Heart left ventricle (tissue), 16 donors: Measurements from ENCODE around the gene MESP2. TPM values are rescaled to one million over a fixed set of nuclear protein-coding genes. Genes with fewer than 3 reads are reported as not detected.

Experiments
- ATAC-seq, 4 donors: fragments of 200-7000 bp; cut with Tn5 transposase; one replicate each; pipeline ENCODE4 v1.9.1; 2020 to 2022; ENCODE audit warnings: moderate library complexity in 4 of 4, mild to moderate bottlenecking in 3 of 4, moderate number of reproducible peaks in 1 of 4
- DNase-seq, 5 donors: peaks; one replicate each; pipeline ENCODE4 v3.0.0-alpha.2; 2020
- H3K27ac ChIP-seq, 12 donors: fragments of 200-600 bp; sonication (generic) in 4 of 12; one replicate each; pipeline versions ENCODE4 v1.5.0 to v1.8.0; 2016 to 2022; ENCODE audit warnings: mild to moderate bottlenecking in 2 of 12
- H3K27me3 ChIP-seq, 9 donors: fragments of 200-600 bp; sonication (generic) in 2 of 9; one replicate each; pipeline versions ENCODE4 v1.5.1 to v1.8.0; 2016 to 2022; ENCODE audit warnings: mild to moderate bottlenecking in 3 of 9
- H3K36me3 ChIP-seq, 9 donors: fragments of 200-600 bp; sonication (generic) in 2 of 9; one replicate each; pipeline versions ENCODE4 v1.5.0 to v1.8.0; 2018 to 2022; ENCODE audit warnings: mild to moderate bottlenecking in 2 of 9
- H3K4me1 ChIP-seq, 12 donors: fragments of 200-600 bp; sonication (generic) in 4 of 12; one replicate each; pipeline versions ENCODE4 v1.5.0 to v1.8.0; 2016 to 2022; ENCODE audit warnings: mild to moderate bottlenecking in 3 of 12
- H3K4me3 ChIP-seq, 12 donors: fragments of 200-600 bp; sonication (generic) in 4 of 12; one replicate each; pipeline versions ENCODE4 v1.5.0 to v1.8.0; 2017 to 2022; ENCODE audit warnings: mild to moderate bottlenecking in 9 of 12, moderate library complexity in 4 of 12
- H3K9me3 ChIP-seq, 12 donors: fragments of 200-600 bp; sonication (generic) in 4 of 12; one replicate each; pipeline versions ENCODE4 v1.5.0 to v1.8.0; 2016 to 2022; ENCODE audit warnings: mild to moderate bottlenecking in 1 of 12
- CTCF ChIP-seq, 12 donors: fragments of 200-600 bp; sonication (generic) in 4 of 12; IDR thresholded peaks; one replicate each; pipeline versions ENCODE4 v1.5.0 to v1.8.0; 2018 to 2022; ENCODE audit warnings: antibody characterized with exemption in 12 of 12, mild to moderate bottlenecking in 5 of 12
- POLR2A ChIP-seq, 2 donors: fragments of 450-650 bp; IDR thresholded peaks; one replicate each; pipeline ENCODE4 v1.6.1; 2017; ENCODE audit warnings: antibody characterized with exemption in 2 of 2, mild to moderate bottlenecking in 2 of 2, moderate library complexity in 2 of 2
- WGBS, 4 donors: extraction: QIAGEN DNeasy Blood & Tissue Kit in 2 of 4; methylation state at CpG; one replicate each; pipeline versions ENCODE4 v1.1.5 to v1.1.7; 2013 to 2018; 5-methylcytosine and 5-hydroxymethylcytosine counted together
- intact Hi-C, 10 donors: fragments of 100-400 bp; cut with DNase I; formaldehyde crosslinking; loops; one replicate each; pipeline versions ENCODE4 v1.11.1 to v1.14.2; 2022
- polyA plus RNA-seq, 2 donors: library from polyadenylated mRNA; stranded (reverse); fragments of 200-250 nt; gene quantifications; one replicate each; pipeline ENCODE4 v1.2.3, GENCODE V29; 2013
- total RNA-seq, 9 donors: library from RNA; depleted of rRNA in 2 of 9; stranded (reverse); fragments of >200 nt in 2 of 9; fragmentation: NEBNext Ultra II Directional in 3 of 9; extraction: Animal tissue kit (Norgen Biotek cat#: 25700) in 3 of 9; gene quantifications; one replicate each; pipeline versions ENCODE4 v1.1.0 to v1.2.4, GENCODE V29; 2016 to 2023
- donor health status: ischemic (EF 13 %, LVEDD 7.1; RV severe dilation, severe dysfunction).
- donor health status: healthy with polysubstance abuse.
- donor health status: DM: no; HTN: yes; CAD: no.
- donor health status: DM: no; HTN: no; CAD: no.
- donor health status: ischemic (EF 25% LVEDD 6.9; RV normal size, moderate dysfunction).
- donor health status: ischemic (EF 25% LVEDD 5.7; RV mildly dilated, moderate dysfunction).
- donor health status: healthy.
- donor health status: DM: yes; HTN: yes; CAD: no.
- donor health status: ischemic (EF 35%, LVEDD 5.7; RV mildly dilated, moderate dysfunction).
- donor health status: nonischemic (EF 11% LVEDD 7.7; RV severe dilation, severe dysfunction).
- donor health status: DM: yes; HTN: yes; CAD: no.
- donor health status: PGD.
- donor health status: ischemic (EF 29% LVEDD 5.4; RV normal size, mild dysfunction).
- donor health status: nonischemic (EF 23%, LVEDD 6.1; RV moderate dilation, normal function).

Gene MESP2
- total and polyA plus RNA-seq, 11 donors, result 0.16 to 0.65 (median 0.58) TPM; not detected in 7

- 65 to 78% (median 71%) methylated on average over 5 to 8 of the region's 8 CpGs for WGBS, 4 donors
- DNase-seq (no peak), ATAC-seq (no peak)
- Histone ChIP-seq H3K4me3 (no peak overlapping the region), H3K36me3 (peaks cover 0 to 20% (median 0%) of the 10 kb centered on the region in 9 donors), H3K27me3 (peaks cover 0 to 12% (median 2%) of the 10 kb centered on the region in 9 donors), H3K27ac (no peak overlapping the region), H3K4me1 (peaks cover 0 to 35% (median 7%) of the 10 kb centered on the region in 12 donors), H3K9me3 (no peaks in the 10 kb centered on the region)
- intact Hi-C loops, result no loop called here
- no peak for TF ChIP-seq CTCF (IDR thresholded peaks at IDR 0.05)
- no peak for TF ChIP-seq POLR2A (IDR thresholded peaks at IDR 0.05)
Measured at GRCh38 chr15:89809093-89809786, 33.1 kb downstream of the MESP2 start.

GRCh38 chr15:89809787-89810148, 33.6 kb downstream of the MESP2 start:
- no peak overlapping the region for H3K4me3 ChIP-seq
- ATAC-seq (no peak), DNase-seq (no peak)
- peaks cover 3 to 17% (median 8%) of the 10 kb centered on the region in 9 donors for H3K27me3 ChIP-seq
- TF ChIP-seq POLR2A (IDR thresholded peaks at IDR 0.05) (no peak), CTCF (IDR thresholded peaks at IDR 0.05) (no peak)
- intact Hi-C loops, result no loop called here
- H3K4me1 ChIP-seq, result peaks cover 0 to 38% (median 11%) of the 10 kb centered on the region in 12 donors
- WGBS, 4 donors, result 97 to 100% (median 98%) methylated on average over 5 of the region's 5 CpGs
- no peak overlapping the region for H3K27ac ChIP-seq
- H3K36me3 ChIP-seq, result peaks cover 0 to 15% (median 0%) of the 10 kb centered on the region in 9 donors
- H3K9me3 ChIP-seq, result no peaks in the 10 kb centered on the region

GRCh38 chr15:89810837-89811236, 34.7 kb downstream of the MESP2 start:
- TF ChIP-seq POLR2A (IDR thresholded peaks at IDR 0.05) (no peak), CTCF (IDR thresholded peaks at IDR 0.05) (no peak)
- 92 to 97% (median 97%) methylated on average over 7 of the region's 7 CpGs for WGBS, 4 donors

GRCh38 chr15:89812011-89812846, 36.1 kb downstream of the MESP2 start:
- Histone ChIP-seq H3K4me3 (peak overlapping the region in 1 of 12 donors; percentile 69), H3K9me3 (peaks cover 0 to 6% (median 0%) of the 10 kb centered on the region in 12 donors), H3K27me3 (peaks cover 8 to 39% (median 22%) of the 10 kb centered on the region in 9 donors), H3K4me1 (peaks cover 0 to 44% (median 12%) of the 10 kb centered on the region in 12 donors), H3K36me3 (no peaks in the 10 kb centered on the region), H3K27ac (peak overlapping the region in 2 of 12 donors; percentile 18 to 54)
- WGBS, 4 donors, result 43 to 63% (median 60%) methylated on average over 5 to 8 of the region's 8 CpGs
- DNase-seq (peak in 4 of 5 donors; percentile 29 to 72 (median 58)), ATAC-seq (peak; percentile 72 to 82 (median 82))
- intact Hi-C loops, result no loop called here
- TF ChIP-seq POLR2A (IDR thresholded peaks at IDR 0.05), result no peak
- no peak for TF ChIP-seq CTCF (IDR thresholded peaks at IDR 0.05)

More at GRCh38 chr15:89810837-89811236, 34.7 kb downstream of the MESP2 start:
- H3K9me3 ChIP-seq, result peaks cover 0 to 6% (median 0%) of the 10 kb centered on the region in 12 donors
- no peak overlapping the region for H3K27ac ChIP-seq
- H3K27me3 ChIP-seq, result peaks cover 8 to 28% (median 17%) of the 10 kb centered on the region in 9 donors
- H3K36me3 ChIP-seq, result peaks cover 0 to 6% (median 0%) of the 10 kb centered on the region in 9 donors
- DNase-seq, result no peak
- no peak overlapping the region for H3K4me3 ChIP-seq
- no peak for ATAC-seq
- intact Hi-C loops, result no loop called here
- peaks cover 0 to 44% (median 12%) of the 10 kb centered on the region in 12 donors for H3K4me1 ChIP-seq
